ENCODE results near the gene TBX20. TPM values are rescaled to one million over a fixed set of nuclear protein-coding genes. Genes with fewer than 3 reads are reported as not detected.

TBX20 gene
- total RNA-seq, 1 experiment from 2014 or later = not detected

DNA sequence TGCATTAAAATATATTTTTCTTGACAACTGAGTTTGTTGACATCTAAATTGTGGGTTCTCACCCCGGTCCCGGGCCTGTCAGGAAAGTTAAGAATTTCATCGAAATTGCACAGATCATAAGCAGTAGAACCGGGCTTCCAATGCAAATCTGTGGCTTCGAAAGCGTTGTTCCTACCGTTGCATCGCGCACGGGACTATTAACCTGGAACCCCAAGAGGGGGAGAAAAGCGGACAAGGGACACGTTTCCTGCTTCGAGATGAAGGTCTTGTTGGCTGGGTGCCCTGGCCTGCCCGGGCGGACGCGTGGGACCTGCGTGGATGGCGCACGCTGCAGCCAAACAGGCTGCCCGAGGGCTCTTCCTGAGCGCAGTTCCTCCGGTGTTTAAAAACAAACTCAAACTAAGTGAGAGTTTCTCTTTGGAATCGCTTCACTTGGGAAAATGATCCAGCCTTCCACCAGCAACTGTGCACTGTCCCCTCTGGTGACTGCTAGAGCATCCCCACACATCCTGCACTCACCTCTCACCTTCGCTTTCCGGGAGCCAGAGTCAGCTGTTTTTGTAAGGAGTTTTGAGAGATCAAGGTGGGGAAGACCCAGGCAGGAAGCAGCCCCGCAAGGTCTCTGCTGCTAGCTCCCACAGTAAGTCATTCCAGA lies 5.1 kb upstream of the TBX20 start:
- H3K4ac ChIP-seq (ENCODE audit: low read depth, low read length) = no peak overlapping the region

More for the DNA sequence above, 5.1 kb upstream of the TBX20 start:
- no peak for DNase-seq
- TF ChIP-seq, protein P1, sequence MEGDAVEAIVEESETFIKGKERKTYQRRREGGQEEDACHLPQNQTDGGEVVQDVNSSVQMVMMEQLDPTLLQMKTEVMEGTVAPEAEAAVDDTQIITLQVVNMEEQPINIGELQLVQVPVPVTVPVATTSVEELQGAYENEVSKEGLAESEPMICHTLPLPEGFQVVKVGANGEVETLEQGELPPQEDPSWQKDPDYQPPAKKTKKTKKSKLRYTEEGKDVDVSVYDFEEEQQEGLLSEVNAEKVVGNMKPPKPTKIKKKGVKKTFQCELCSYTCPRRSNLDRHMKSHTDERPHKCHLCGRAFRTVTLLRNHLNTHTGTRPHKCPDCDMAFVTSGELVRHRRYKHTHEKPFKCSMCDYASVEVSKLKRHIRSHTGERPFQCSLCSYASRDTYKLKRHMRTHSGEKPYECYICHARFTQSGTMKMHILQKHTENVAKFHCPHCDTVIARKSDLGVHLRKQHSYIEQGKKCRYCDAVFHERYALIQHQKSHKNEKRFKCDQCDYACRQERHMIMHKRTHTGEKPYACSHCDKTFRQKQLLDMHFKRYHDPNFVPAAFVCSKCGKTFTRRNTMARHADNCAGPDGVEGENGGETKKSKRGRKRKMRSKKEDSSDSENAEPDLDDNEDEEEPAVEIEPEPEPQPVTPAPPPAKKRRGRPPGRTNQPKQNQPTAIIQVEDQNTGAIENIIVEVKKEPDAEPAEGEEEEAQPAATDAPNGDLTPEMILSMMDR (conservative IDR thresholded peaks at IDR 0.05) = no peak
- WGBS (ENCODE audit: extremely low coverage, insufficient read length, low lambda C conversion rate) = no CpG with 5 or more reads among the region's 27 CpGs
- Histone ChIP-seq H2BK12ac (ENCODE audit: insufficient read length, low read depth, low read length) (no peak overlapping the region), H4K5ac (ENCODE audit: insufficient read length, low read depth, low read length) (no peak overlapping the region), H2BK20ac (ENCODE audit: low read depth, low read length, poor library complexity, severe bottlenecking) (no peak overlapping the region), H3T11ph (ENCODE audit: low read length) (no peak overlapping the region), H3K18ac (ENCODE audit: insufficient read length, low read depth, low read length) (no peak overlapping the region), H4K8ac (replicated peaks; ENCODE audit: insufficient read length, low read depth, low read length) (no peak overlapping the region), H3K9me3 (ENCODE audit: control insufficient read depth, low read depth, low read length) (no peaks in the 10 kb centered on the region), H4K20me1 (ENCODE audit: control insufficient read depth, insufficient read depth, insufficient read length) (no peaks in the 10 kb centered on the region), H3K56ac (ENCODE audit: insufficient read length, low read depth, low read length) (no peak overlapping the region), H3K23me2 (ENCODE audit: insufficient read length, low read depth, low read length, poor library complexity, severe bottlenecking) (peaks cover 26% of the 10 kb centered on the region), H2AFZ (ENCODE audit: low read length) (no peak overlapping the region), H3K4me2 (ENCODE audit: insufficient read depth, insufficient read length, low read length) (peak overlapping the region; percentile 81), H3K23ac (ENCODE audit: insufficient read length, low read depth, low read length) (no peak overlapping the region), H2BK5ac (ENCODE audit: insufficient read length, low read length) (no peak overlapping the region), H2BK15ac (ENCODE audit: low read depth, low read length) (no peak overlapping the region), H3K79me1 (ENCODE audit: insufficient read depth, low read depth, low read length, poor library complexity, severe bottlenecking) (no peaks in the 10 kb centered on the region), H3K9ac (ENCODE audit: extremely low read depth, insufficient read length, low read length) (no peak overlapping the region), H2BK120ac (ENCODE audit: low read depth, low read length, poor library complexity, severe bottlenecking) (no peak overlapping the region), H2AK5ac (ENCODE audit: insufficient read length, low read length) (no peak overlapping the region), H3K14ac (ENCODE audit: insufficient read depth, low read length) (no peak overlapping the region), H3K27me3 (ENCODE audit: insufficient read depth, low read length) (peaks cover 89% of the 10 kb centered on the region), H3K27ac (ENCODE audit: insufficient read length, low read depth, low read length) (no peak overlapping the region), H3K4me1 (ENCODE audit: insufficient read depth, low read length) (peaks cover 9% of the 10 kb centered on the region), H3K79me2 (ENCODE audit: insufficient read depth, low read length) (no peaks in the 10 kb centered on the region), H4K91ac (ENCODE audit: insufficient read length, low read depth, low read length) (no peak overlapping the region)
- no peak overlapping the region for H3K27ac Mint-ChIP-seq
- H3K36me3 Mint-ChIP-seq (ENCODE audit: insufficient read depth in 1 of 3, low read depth in 3 of 3) = no peaks in the 10 kb centered on the region
- peaks cover 99% of the 10 kb centered on the region for H3K27me3 Mint-ChIP-seq (ENCODE audit: low read depth)
- H3K9me3 Mint-ChIP-seq = no peaks in the 10 kb centered on the region; a peak in 1 of 5 replicates
- H3K4me3 Mint-ChIP-seq = peak overlapping the region in 1 of 2 experiments; percentile 84; a peak in 3 of 5 replicates
- peaks cover 42 to 62% of the 10 kb centered on the region in 2 experiments for H3K4me1 Mint-ChIP-seq
